HepG2 (cell line): ENCODE results near the gene NFKB1.

Experiments
- E2F5 ChIP-seq: sonication (generic); formaldehyde crosslinking; conservative IDR thresholded peaks from 2 replicates; pipeline ENCODE4 v1.4.0; 2020; ENCODE audit warnings: missing genetic modification reagents
- POLR2A ChIP-seq, 2 experiments: IDR thresholded peaks; 2 replicates each; pipeline ENCODE4 v1.6.1; 2011; ENCODE audit warnings: low read depth in 2 of 2, low read length in 2 of 2, mild to moderate bottlenecking in 1 of 2, moderate library complexity in 1 of 2; ENCODE audit not compliant: insufficient read depth in 1 of 2
- REST ChIP-seq, 2 experiments: IDR thresholded peaks; 2 replicates each; pipeline ENCODE4 v1.6.1; 2011 to 2012; ENCODE audit warnings: low read length in 2 of 2, borderline replicate concordance in 1 of 2, low read depth in 1 of 2, mild to moderate bottlenecking in 1 of 2, moderate library complexity in 1 of 2
- ZFP36 ChIP-seq: fragments of 150-350 bp; IDR thresholded peaks from 2 replicates; pipeline ENCODE4 v1.6.1; 2018; ENCODE audit warnings: borderline replicate concordance, low read length, low read depth; ENCODE audit not compliant: partially characterized antibody
- ZNF512 ChIP-seq: sonication (generic); formaldehyde crosslinking; IDR thresholded peaks from 2 replicates; pipeline ENCODE4 v1.4.0; 2020; ENCODE audit warnings: mild to moderate bottlenecking, missing genetic modification reagents
- ZNF747 ChIP-seq: sonication (generic); formaldehyde crosslinking; IDR thresholded peaks from 2 replicates; pipeline ENCODE4 v1.8.1; 2023; ENCODE audit warnings: missing genetic modification reagents, mild to moderate bottlenecking, borderline replicate concordance

- TF ChIP-seq ZFP36 (no peak), ZNF747 (no peak), REST (IDR thresholded peaks at IDR 0.05; ENCODE audit: borderline replicate concordance in 1 of 2, low read depth in 1 of 2, low read length in 2 of 2) (no peak), E2F5 (CRISPR knock-in tag) (no peak), POLR2A (IDR thresholded peaks at IDR 0.05; ENCODE audit: insufficient read depth in 1 of 2, low read depth in 2 of 2, low read length in 2 of 2) (no peak), ZNF512 (CRISPR knock-in tag) (no peak)
These were observed 146.0 kb downstream of the NFKB1 start for GRCh38 chr4:102647117-102647516.
